Endothelial cell (in vitro differentiated cells): Measurements from ENCODE around the gene DICER1. TPM values are rescaled to one million over a fixed set of nuclear protein-coding genes. Genes with fewer than 3 reads are reported as not detected.

Source experiments
- DNase-seq: peaks from one replicate; pipeline ENCODE4 v3.0.0; 2021; ENCODE audit warnings: low spot score
- H3K27ac Mint-ChIP-seq: one replicate; pipeline ENCODE4 v1.8.0; 2021; ENCODE audit warnings: mixed read lengths, inconsistent platforms; ENCODE audit not compliant: unreplicated experiment
- H3K27me3 Mint-ChIP-seq: one replicate; pipeline ENCODE4 v1.8.0; 2021; ENCODE audit warnings: mild to moderate bottlenecking, moderate library complexity, mixed read lengths, inconsistent platforms; ENCODE audit not compliant: unreplicated experiment
- H3K36me3 Mint-ChIP-seq: one replicate; pipeline ENCODE4 v1.8.0; 2021; ENCODE audit warnings: mild to moderate bottlenecking, low read depth, mixed read lengths, inconsistent platforms; ENCODE audit not compliant: unreplicated experiment
- H3K4me1 Mint-ChIP-seq: one replicate; pipeline ENCODE4 v1.8.0; 2021; ENCODE audit warnings: mild to moderate bottlenecking, mixed read lengths, inconsistent platforms; ENCODE audit not compliant: unreplicated experiment
- H3K4me3 Mint-ChIP-seq: one replicate; pipeline ENCODE4 v1.8.0; 2021; ENCODE audit warnings: mild to moderate bottlenecking, mixed read lengths, inconsistent platforms; ENCODE audit not compliant: unreplicated experiment
- H3K9me3 Mint-ChIP-seq: one replicate; pipeline ENCODE4 v1.8.0; 2021; ENCODE audit warnings: mixed read lengths, inconsistent platforms; ENCODE audit not compliant: unreplicated experiment
- total RNA-seq: library from RNA; stranded (reverse); fragmentation: NEBNext Ultra II Directional; extraction: Animal tissue kit (Norgen Biotek cat#: 25700); gene quantifications from one replicate; pipeline ENCODE4 v1.2.1, GENCODE V29; 2021; ENCODE audit not compliant: unreplicated experiment
- TF ChIP-seq, protein P1 (sequence below): fragments of 200-600 bp; sonication (generic); IDR thresholded peaks from one replicate; pipeline ENCODE4 v1.5.0; 2021; ENCODE audit warnings: antibody characterized with exemption; ENCODE audit not compliant: unreplicated experiment

Gene DICER1
- total RNA-seq, 1 donor from 2014 or later, result 69.2 TPM

DNA sequence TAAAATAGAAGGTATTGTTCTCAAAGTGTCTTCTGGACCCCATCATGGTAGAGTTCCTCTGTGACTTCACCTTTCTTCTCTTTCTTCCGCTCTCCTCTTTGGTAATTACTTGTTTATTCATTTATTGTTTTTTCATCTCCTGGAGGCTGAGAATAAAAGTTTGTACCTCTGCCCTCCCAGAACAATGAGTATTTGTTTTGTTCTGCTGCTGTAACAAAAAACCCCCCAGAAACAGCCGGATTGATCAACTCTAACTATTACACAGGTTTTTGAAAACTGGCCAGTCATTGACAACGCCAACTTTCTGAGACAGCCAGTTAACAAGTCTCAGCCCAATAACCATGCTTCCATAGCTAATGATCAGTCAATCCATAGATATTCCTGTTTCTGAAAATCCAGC is 8.2 kb upstream of the DICER1 start:
- H3K27me3 Mint-ChIP-seq, result peaks cover 7% of the 10 kb centered on the region
- no peak for DNase-seq
- H3K9me3 Mint-ChIP-seq, result peaks cover 5% of the 10 kb centered on the region
- no peaks in the 10 kb centered on the region for H3K4me1 Mint-ChIP-seq
- H3K36me3 Mint-ChIP-seq, result peaks cover 12% of the 10 kb centered on the region
- H3K27ac Mint-ChIP-seq, result no peak overlapping the region
- no peak overlapping the region for H3K4me3 Mint-ChIP-seq
- TF ChIP-seq, protein P1, sequence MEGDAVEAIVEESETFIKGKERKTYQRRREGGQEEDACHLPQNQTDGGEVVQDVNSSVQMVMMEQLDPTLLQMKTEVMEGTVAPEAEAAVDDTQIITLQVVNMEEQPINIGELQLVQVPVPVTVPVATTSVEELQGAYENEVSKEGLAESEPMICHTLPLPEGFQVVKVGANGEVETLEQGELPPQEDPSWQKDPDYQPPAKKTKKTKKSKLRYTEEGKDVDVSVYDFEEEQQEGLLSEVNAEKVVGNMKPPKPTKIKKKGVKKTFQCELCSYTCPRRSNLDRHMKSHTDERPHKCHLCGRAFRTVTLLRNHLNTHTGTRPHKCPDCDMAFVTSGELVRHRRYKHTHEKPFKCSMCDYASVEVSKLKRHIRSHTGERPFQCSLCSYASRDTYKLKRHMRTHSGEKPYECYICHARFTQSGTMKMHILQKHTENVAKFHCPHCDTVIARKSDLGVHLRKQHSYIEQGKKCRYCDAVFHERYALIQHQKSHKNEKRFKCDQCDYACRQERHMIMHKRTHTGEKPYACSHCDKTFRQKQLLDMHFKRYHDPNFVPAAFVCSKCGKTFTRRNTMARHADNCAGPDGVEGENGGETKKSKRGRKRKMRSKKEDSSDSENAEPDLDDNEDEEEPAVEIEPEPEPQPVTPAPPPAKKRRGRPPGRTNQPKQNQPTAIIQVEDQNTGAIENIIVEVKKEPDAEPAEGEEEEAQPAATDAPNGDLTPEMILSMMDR, result no peak

DNA sequence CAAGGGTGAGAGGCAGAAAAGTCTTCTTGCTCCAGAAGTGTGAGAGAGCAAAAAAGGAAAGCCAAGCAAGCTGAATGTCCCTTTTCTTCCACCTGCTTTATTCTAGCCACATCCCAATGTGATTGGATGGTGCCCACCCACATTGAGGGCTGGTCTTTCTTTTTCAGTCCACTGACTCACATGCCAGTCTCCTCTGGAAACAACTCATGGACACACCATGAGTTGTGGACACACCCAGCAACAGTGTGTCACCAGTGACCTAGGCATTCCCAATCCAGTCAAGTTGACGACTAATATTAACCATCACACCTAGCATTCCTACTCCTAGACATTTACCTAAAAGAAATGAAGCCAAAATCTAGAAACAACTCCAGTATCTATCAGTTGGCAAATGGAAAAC is 7.2 kb upstream of the DICER1 start:
- no peak overlapping the region for H3K27ac Mint-ChIP-seq
- TF ChIP-seq, protein P1, result no peak
- peaks cover 5% of the 10 kb centered on the region for H3K9me3 Mint-ChIP-seq
- H3K4me3 Mint-ChIP-seq, result no peak overlapping the region
- H3K36me3 Mint-ChIP-seq, result peaks cover 12% of the 10 kb centered on the region
- H3K27me3 Mint-ChIP-seq, result peaks cover 7% of the 10 kb centered on the region
- no peaks in the 10 kb centered on the region for H3K4me1 Mint-ChIP-seq
- DNase-seq, result no peak

DNA sequence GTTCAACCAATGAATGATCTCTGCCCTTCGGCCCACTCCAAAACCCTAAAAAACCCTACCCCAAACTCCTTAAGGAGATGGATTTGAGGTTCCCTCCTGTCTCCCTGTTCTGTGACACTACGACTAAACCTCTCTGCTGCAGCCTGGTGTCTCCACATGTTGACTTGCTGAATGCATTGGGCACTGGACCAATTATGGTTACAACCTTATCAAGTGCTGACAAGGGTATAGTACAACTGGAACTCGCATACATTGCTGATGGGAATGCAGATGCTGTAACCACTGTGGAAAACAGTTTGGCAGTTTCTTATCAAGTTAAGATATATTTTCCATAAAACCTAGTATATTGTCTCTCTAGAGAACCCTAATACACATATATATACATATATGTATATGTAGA is 6.3 kb upstream of the DICER1 start:
- TF ChIP-seq, protein P1, result no peak
- H3K4me1 Mint-ChIP-seq, result no peaks in the 10 kb centered on the region
- peaks cover 7% of the 10 kb centered on the region for H3K27me3 Mint-ChIP-seq
- peaks cover 5% of the 10 kb centered on the region for H3K9me3 Mint-ChIP-seq
- H3K4me3 Mint-ChIP-seq, result no peak overlapping the region
- H3K27ac Mint-ChIP-seq, result no peak overlapping the region
- DNase-seq, result no peak
- H3K36me3 Mint-ChIP-seq, result peaks cover 12% of the 10 kb centered on the region

DNA sequence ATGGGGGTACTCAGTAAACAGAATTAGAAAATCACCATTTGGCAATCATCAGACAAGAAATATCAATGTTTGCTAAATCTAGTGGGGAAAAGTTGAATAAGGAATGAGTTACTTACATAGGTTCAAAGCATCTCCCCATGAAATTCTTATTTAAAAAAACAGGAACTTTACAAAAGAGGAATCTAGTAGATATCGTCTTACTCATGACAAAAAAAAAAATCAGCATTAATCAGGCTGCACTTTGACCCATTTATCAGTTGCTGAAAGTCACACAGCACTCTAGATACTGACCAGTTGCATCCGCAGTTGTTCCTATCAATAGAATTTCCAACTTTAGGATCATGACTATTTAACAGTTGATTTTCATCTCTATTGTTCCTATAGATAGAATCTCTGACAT is 5.8 kb upstream of the DICER1 start:
- DNase-seq, result no peak
- no peak overlapping the region for H3K4me3 Mint-ChIP-seq

DNA sequence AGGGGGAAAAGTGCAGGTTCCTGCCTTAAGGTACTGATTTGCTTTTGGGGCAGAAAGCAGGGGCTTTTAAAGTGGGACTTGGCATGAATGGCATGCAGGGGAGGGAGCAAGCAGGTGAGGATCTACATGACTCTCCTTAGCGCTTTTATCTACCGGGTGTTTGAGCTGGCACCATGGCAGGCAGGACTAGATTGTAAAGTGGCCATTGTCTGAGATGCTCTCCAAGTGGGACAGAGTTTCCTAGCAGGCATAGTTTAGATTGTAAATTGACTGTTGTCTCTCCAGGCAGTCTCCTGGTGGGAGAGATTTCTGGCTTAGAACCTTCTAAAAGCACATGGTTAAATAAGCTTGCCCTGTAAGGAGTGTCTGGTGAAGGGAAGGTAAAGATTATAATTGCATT is 5.3 kb upstream of the DICER1 start:
- Mint-ChIP-seq H3K27ac (no peak overlapping the region), H3K9me3 (peaks cover 9% of the 10 kb centered on the region), H3K4me1 (peaks cover 8% of the 10 kb centered on the region), H3K36me3 (peaks cover 18% of the 10 kb centered on the region), H3K4me3 (no peak overlapping the region), H3K27me3 (peaks cover 15% of the 10 kb centered on the region)
- DNase-seq, result no peak
- TF ChIP-seq, protein P1, result no peak

More for the DNA sequence above, 5.8 kb upstream of the DICER1 start:
- Mint-ChIP-seq H3K36me3 (peaks cover 13% of the 10 kb centered on the region), H3K27ac (no peak overlapping the region), H3K27me3 (peaks cover 10% of the 10 kb centered on the region), H3K9me3 (peaks cover 6% of the 10 kb centered on the region), H3K4me1 (peaks cover 4% of the 10 kb centered on the region)
- TF ChIP-seq, protein P1, result no peak
